H1 (cell line): ENCODE measurements around the gene MDFIC. TPM values are rescaled to one million over a fixed set of nuclear protein-coding genes. Genes with fewer than 3 reads are reported as not detected.

Experiments
- CTCF ChIA-PET: fragments of 300-600 bp; sonication (Branson Sonifier 250); formaldehyde crosslinking; loops from one replicate; lab custom pipeline; 2021; ENCODE audit not compliant: partially characterized antibody; lab: Charles Lee
- POLR2A ChIA-PET: fragments of 300-600 bp; sonication (Branson Sonifier 250); formaldehyde crosslinking; loops from one replicate; lab custom pipeline; 2021; ENCODE audit warnings: inconsistent platforms; ENCODE audit not compliant: partially characterized antibody; lab: Charles Lee
- DNase-seq, 2 experiments: peaks; one replicate each; pipeline versions ENCODE4 v3.0.0 to v3.0.0-alpha.2; 2010 to 2022; ENCODE audit warnings: low spot score in 2 of 2, low read depth in 1 of 2, mixed read lengths in 1 of 2
- FAIRE-seq: peaks from 2 replicates; lab custom pipeline; 2011; peaks lifted over from hg19 to GRCh38; lab: Jason Lieb, UNC
- H2AFZ ChIP-seq: 2 replicates; pipeline ENCODE4 v1.8.1; 2012; ENCODE audit warnings: low read length, inconsistent platforms
- H2AK5ac ChIP-seq: 2 replicates; pipeline ENCODE4 v1.6.1; 2013; ENCODE audit warnings: low read depth, low read length
- H2BK120ac ChIP-seq: replicated peaks from 2 replicates; pipeline ENCODE3; 2013; ENCODE audit warnings: low read depth, low read length, inconsistent platforms
- H2BK12ac ChIP-seq: 2 replicates; pipeline ENCODE4 v1.6.1; 2013; ENCODE audit warnings: low read depth, low read length
- H2BK15ac ChIP-seq: 2 replicates; pipeline ENCODE4 v1.6.1; 2013; ENCODE audit warnings: low read length
- H2BK20ac ChIP-seq: 2 replicates; pipeline ENCODE4 v1.6.1; 2013; ENCODE audit warnings: low read length
- H2BK5ac ChIP-seq: 2 replicates; pipeline ENCODE4 v1.6.1; 2013; ENCODE audit warnings: low read depth, low read length
- H3K14ac ChIP-seq: 2 replicates; pipeline ENCODE4 v1.6.1; 2013; ENCODE audit warnings: inconsistent platforms; ENCODE audit not compliant: insufficient read length
- H3K18ac ChIP-seq: 2 replicates; pipeline ENCODE4 v1.6.1; 2013; ENCODE audit warnings: low read length; ENCODE audit errors: extremely low read depth
- H3K23ac ChIP-seq: 2 replicates; pipeline ENCODE4 v1.6.1; 2013; ENCODE audit warnings: inconsistent platforms; ENCODE audit not compliant: insufficient read length
- H3K23me2 ChIP-seq: 2 replicates; pipeline ENCODE4 v1.6.1; 2013; ENCODE audit warnings: low read depth, low read length
- H3K27ac ChIP-seq: 2 replicates; pipeline ENCODE4 v1.6.1; 2011; ENCODE audit warnings: low read depth, low read length, inconsistent platforms
- H3K27me3 ChIP-seq, 4 experiments: replicated peaks in 1 of 4; 1 replicate in 1 of 4; 2 replicates in 3 of 4; pipeline versions ENCODE4 v1.6.1 to v1.8.1; 2011 to 2013; ENCODE audit warnings: low read length in 3 of 4, mild to moderate bottlenecking in 3 of 4, inconsistent platforms in 2 of 4, mixed read lengths in 2 of 4, moderate library complexity in 1 of 4; ENCODE audit not compliant: control insufficient read depth in 3 of 4, insufficient read depth in 3 of 4; ENCODE audit errors: extremely low read depth in 1 of 4
- H3K36me3 ChIP-seq, 4 experiments: 2 replicates each; pipeline versions ENCODE4 v1.6.1 to v1.8.1; 2011 to 2013; ENCODE audit warnings: mild to moderate bottlenecking in 4 of 4, low read length in 3 of 4, moderate library complexity in 2 of 4, control low read depth in 1 of 4, inconsistent platforms in 1 of 4; ENCODE audit not compliant: insufficient read depth in 4 of 4, control insufficient read depth in 2 of 4
- H3K4ac ChIP-seq: replicated peaks from 2 replicates; pipeline ENCODE3; 2013; ENCODE audit warnings: low read length, low read depth, mixed read lengths, inconsistent platforms; ENCODE audit not compliant: insufficient read length
- H3K4me1 ChIP-seq, 4 experiments: replicated peaks in 1 of 4; 1 replicate in 1 of 4; 2 replicates in 3 of 4; pipeline versions ENCODE4 v1.6.1 to v1.8.1; 2011 to 2013; ENCODE audit warnings: low read length in 3 of 4, inconsistent platforms in 2 of 4, mixed read lengths in 1 of 4; ENCODE audit not compliant: insufficient read depth in 4 of 4, control insufficient read depth in 3 of 4
- H3K4me2 ChIP-seq, 2 experiments: 2 replicates each; pipeline versions ENCODE4 v1.6.1 to v1.8.1; 2011 to 2013; ENCODE audit warnings: low read depth in 2 of 2, low read length in 2 of 2, control low read depth in 1 of 2, inconsistent platforms in 1 of 2, mild to moderate bottlenecking in 1 of 2; ENCODE audit not compliant: insufficient read depth in 1 of 2
- H3K4me3 ChIP-seq, 4 experiments: fragments of 200-600, 300-600 bp in 1 of 4; sonication (generic), shearing (Covaris generic), sonication (Bioruptor Twin) in 1 of 4; 2 replicates each; pipeline versions ENCODE4 v1.5.1 to v1.8.1; 2011 to 2016; ENCODE audit warnings: low read length in 4 of 4, low read depth in 3 of 4, control low read depth in 2 of 4, inconsistent platforms in 2 of 4, mild to moderate bottlenecking in 2 of 4, mixed read lengths in 1 of 4, moderate library complexity in 1 of 4; ENCODE audit not compliant: insufficient read depth in 2 of 4; ENCODE audit errors: extremely low read depth in 1 of 4
- H3K56ac ChIP-seq: replicated peaks from 2 replicates; pipeline ENCODE3; 2013; ENCODE audit warnings: low read depth, mild to moderate bottlenecking, mixed read lengths, low read length, inconsistent platforms; ENCODE audit not compliant: insufficient read length
- H3K79me1 ChIP-seq: 2 replicates; pipeline ENCODE4 v1.6.1; 2013; ENCODE audit warnings: low read depth, low read length, control low read depth
- H3K79me2 ChIP-seq, 2 experiments: 2 replicates each; pipeline versions ENCODE4 v1.6.1 to v1.8.1; 2012 to 2013; ENCODE audit warnings: low read length in 2 of 2, mild to moderate bottlenecking in 2 of 2, inconsistent platforms in 1 of 2; ENCODE audit not compliant: insufficient read depth in 2 of 2, control insufficient read depth in 1 of 2
- H3K9ac ChIP-seq, 4 experiments: replicated peaks in 1 of 4; 1 replicate in 1 of 4; 2 replicates in 3 of 4; pipeline versions ENCODE4 v1.6.1 to v1.8.1; 2011 to 2013; ENCODE audit warnings: low read depth in 3 of 4, low read length in 3 of 4, control low read depth in 2 of 4, mild to moderate bottlenecking in 2 of 4, moderate library complexity in 2 of 4, inconsistent platforms in 1 of 4; ENCODE audit errors: extremely low read depth in 1 of 4
- H3K9me3 ChIP-seq, 2 experiments: 2 replicates each; pipeline versions ENCODE4 v1.6.1 to v1.8.1; 2012 to 2013; ENCODE audit warnings: mild to moderate bottlenecking in 2 of 2, moderate library complexity in 2 of 2, control low read depth in 1 of 2, inconsistent platforms in 1 of 2, low read depth in 1 of 2, low read length in 1 of 2, mixed read lengths in 1 of 2; ENCODE audit not compliant: insufficient read depth in 2 of 2
- H4K20me1 ChIP-seq, 2 experiments: replicated peaks in 1 of 2; 2 replicates each; pipeline versions ENCODE3 to v1.8.1; 2011 to 2013; ENCODE audit warnings: inconsistent platforms in 2 of 2, low read length in 2 of 2, mild to moderate bottlenecking in 1 of 2; ENCODE audit not compliant: insufficient read depth in 2 of 2, control insufficient read depth in 1 of 2
- H4K5ac ChIP-seq: 2 replicates; pipeline ENCODE4 v1.6.1; 2013; ENCODE audit warnings: low read length, low read depth, mixed read lengths, inconsistent platforms; ENCODE audit not compliant: insufficient read length
- H4K8ac ChIP-seq: 2 replicates; pipeline ENCODE4 v1.8.0; 2013; ENCODE audit warnings: mild to moderate bottlenecking, moderate library complexity, low read length, inconsistent platforms; ENCODE audit not compliant: insufficient read depth; ENCODE audit errors: extremely low read depth
- H4K91ac ChIP-seq: replicated peaks from 2 replicates; pipeline ENCODE3; 2013; ENCODE audit warnings: low read length, mixed read lengths, inconsistent platforms; ENCODE audit not compliant: insufficient read length
- NANOG ChIP-seq: IDR thresholded peaks from 2 replicates; pipeline ENCODE4 v1.6.1; 2011; ENCODE audit warnings: low read length, low read depth, mild to moderate bottlenecking, inconsistent platforms; ENCODE audit not compliant: insufficient read depth, poor library complexity, severe bottlenecking
- WGBS, 2 experiments: shearing (Covaris generic) in 1 of 2; methylation state at CpG; one replicate each; pipeline versions ENCODE4 v1.1.6 to v1.1.7; 2013 to 2015; ENCODE audit warnings: low lambda C conversion rate in 2 of 2, mixed read lengths in 2 of 2, inconsistent platforms in 1 of 2, low coverage in 1 of 2, missing lambda C conversion rate in 1 of 2; ENCODE audit not compliant: insufficient replicate concordance in 2 of 2, insufficient coverage in 1 of 2, insufficient read length in 1 of 2; ENCODE audit errors: extremely low coverage in 1 of 2, missing lambda C conversion rate in 1 of 2; 5-methylcytosine and 5-hydroxymethylcytosine counted together
- polyA plus RNA-seq, 7 experiments: library from polyadenylated mRNA; depleted of rRNA in 3 of 7; stranded (reverse) in 5 of 7; unstranded in 2 of 7; fragments of >200 nt in 5 of 7; fragments of 200-250 nt in 2 of 7; gene quantifications; 1 replicate in 5 of 7; 2 replicates in 1 of 7; 4 replicates in 1 of 7; pipeline versions ENCODE4 v1.2.1 to v1.2.3, GENCODE V29; 2011 to 2013; ENCODE audit warnings: missing spikeins in 2 of 7, mixed read lengths in 2 of 7
- total RNA-seq: library from RNA; stranded (reverse); fragmentation: NEBNext Ultra II Directional; extraction: Animal tissue kit (Norgen Biotek cat#: 25700); gene quantifications from 2 replicates; pipeline ENCODE4 v1.2.1, GENCODE V29; 2021

Gene MDFIC
- total and polyA plus RNA-seq, 2 of the 8 experiments (the other 6 are each of a cell fraction or from before 2014, with no cell fraction given): 2.3 to 11.4 TPM

DNA sequence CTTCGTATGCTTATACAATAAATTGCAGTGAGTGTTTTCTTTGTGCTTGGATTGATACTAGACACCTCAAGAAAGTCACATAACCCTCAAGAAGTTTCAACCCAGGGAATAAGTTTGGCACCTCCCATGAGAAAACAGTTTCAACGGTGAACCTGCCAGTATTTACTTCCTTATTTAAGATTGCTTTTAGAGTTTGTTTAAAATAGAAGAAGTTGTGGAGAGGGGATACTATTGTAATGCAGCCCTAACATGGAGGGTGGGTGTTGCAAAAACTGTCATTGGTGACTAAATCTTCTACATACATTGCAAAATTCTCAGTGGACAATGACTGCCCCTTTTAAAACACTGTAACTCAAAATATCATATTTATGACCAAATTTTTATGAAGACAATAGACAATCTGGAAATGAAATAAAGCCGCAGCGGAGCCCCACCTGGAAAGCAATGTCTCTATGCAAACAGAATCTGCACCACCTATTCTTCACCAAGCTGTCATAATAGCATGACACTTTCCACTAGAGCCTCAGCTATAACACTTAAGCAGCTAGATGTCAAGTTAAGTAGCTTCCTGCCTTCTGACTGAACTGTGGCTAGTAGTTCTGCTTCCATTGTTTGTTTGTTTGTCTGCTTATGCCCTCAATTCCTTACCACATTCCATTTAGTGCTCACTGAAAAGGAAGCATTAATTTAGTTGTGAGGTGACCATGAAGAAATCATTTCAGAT, 98.2 kb downstream of the MDFIC start:
- POLR2A ChIA-PET: no interaction called here
- Histone ChIP-seq H2BK20ac (no peak overlapping the region), H3K4me1 (no peaks in the 10 kb centered on the region; a peak in 1 of 7 replicates), H3K23ac (no peak overlapping the region), H3K14ac (no peak overlapping the region), H3K56ac (no peak overlapping the region), H3K18ac (no peak overlapping the region), H2BK12ac (no peak overlapping the region), H3K36me3 (no peaks in the 10 kb centered on the region), H3K79me1 (no peaks in the 10 kb centered on the region), H3K4me2 (no peak overlapping the region), H3K23me2 (no peaks in the 10 kb centered on the region), H3K27ac (no peak overlapping the region), H2AK5ac (no peak overlapping the region), H3K79me2 (no peaks in the 10 kb centered on the region), H2BK15ac (no peak overlapping the region), H3K4me3 (no peak overlapping the region), H4K20me1 (no peaks in the 10 kb centered on the region), H3K4ac (no peak overlapping the region), H4K8ac (no peak overlapping the region), H2BK5ac (no peak overlapping the region), H2BK120ac (no peak overlapping the region), H3K9me3 (no peaks in the 10 kb centered on the region), H2AFZ (no peak overlapping the region), H4K91ac (no peak overlapping the region), H3K9ac (no peak overlapping the region), H3K27me3 (no peaks in the 10 kb centered on the region; a peak in 1 of 7 replicates), H4K5ac (no peak overlapping the region)
- WGBS, 2 experiments: 90% methylated on average over 4 of the region's 4 CpGs; no CpG with 5 or more reads in 1 of the 2 experiments
- CTCF ChIA-PET: no interaction called here
- FAIRE-seq (no peak), DNase-seq (no peak)
- TF ChIP-seq NANOG: no peak
